ENCODE measurements around the gene TEFM.
"Not testable (repeated sequence)": the region's sequence is repeated elsewhere in the genome, so short reads cannot be mapped to it uniquely, and the experiment has no call there.

TEFM gene

DNA sequence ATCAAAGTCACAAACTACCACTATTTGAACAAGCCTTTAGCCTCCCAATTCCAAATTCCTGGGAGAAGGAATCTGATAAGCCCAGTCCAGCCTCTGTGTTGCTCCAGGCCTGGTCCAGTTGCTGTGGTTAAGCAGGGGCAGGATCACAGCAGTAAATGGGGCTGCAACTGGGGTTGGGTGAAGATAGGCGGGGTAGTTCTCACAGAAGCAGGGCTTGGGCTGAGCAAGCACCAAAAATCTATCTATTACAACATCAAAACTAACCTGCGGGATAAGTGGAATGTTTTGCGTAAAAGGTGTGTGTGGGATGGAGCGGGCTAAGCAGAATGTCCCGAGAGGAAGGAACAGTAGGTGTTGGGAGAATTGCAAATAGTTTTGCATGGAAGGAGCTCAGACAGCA lies 41.8 kb upstream of the TEFM start:
- no peak overlapping the region for H3K4me3 ChIP-seq (ENCODE audit: low read depth, low read length)
- H3K27ac ChIP-seq, result no peak overlapping the region
- no peak for DNase-seq
- H3K9me3 ChIP-seq (ENCODE audit: severe bottlenecking), result no peaks in the 10 kb centered on the region
- TF ChIP-seq, protein P1, sequence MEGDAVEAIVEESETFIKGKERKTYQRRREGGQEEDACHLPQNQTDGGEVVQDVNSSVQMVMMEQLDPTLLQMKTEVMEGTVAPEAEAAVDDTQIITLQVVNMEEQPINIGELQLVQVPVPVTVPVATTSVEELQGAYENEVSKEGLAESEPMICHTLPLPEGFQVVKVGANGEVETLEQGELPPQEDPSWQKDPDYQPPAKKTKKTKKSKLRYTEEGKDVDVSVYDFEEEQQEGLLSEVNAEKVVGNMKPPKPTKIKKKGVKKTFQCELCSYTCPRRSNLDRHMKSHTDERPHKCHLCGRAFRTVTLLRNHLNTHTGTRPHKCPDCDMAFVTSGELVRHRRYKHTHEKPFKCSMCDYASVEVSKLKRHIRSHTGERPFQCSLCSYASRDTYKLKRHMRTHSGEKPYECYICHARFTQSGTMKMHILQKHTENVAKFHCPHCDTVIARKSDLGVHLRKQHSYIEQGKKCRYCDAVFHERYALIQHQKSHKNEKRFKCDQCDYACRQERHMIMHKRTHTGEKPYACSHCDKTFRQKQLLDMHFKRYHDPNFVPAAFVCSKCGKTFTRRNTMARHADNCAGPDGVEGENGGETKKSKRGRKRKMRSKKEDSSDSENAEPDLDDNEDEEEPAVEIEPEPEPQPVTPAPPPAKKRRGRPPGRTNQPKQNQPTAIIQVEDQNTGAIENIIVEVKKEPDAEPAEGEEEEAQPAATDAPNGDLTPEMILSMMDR (IDR thresholded peaks at IDR 0.05; ENCODE audit: low read depth, low read length), result no peak
- no peaks in the 10 kb centered on the region for H3K36me3 ChIP-seq
- H3K27me3 ChIP-seq (ENCODE audit: insufficient read depth, low read depth, severe bottlenecking), result no peaks in the 10 kb centered on the region

DNA sequence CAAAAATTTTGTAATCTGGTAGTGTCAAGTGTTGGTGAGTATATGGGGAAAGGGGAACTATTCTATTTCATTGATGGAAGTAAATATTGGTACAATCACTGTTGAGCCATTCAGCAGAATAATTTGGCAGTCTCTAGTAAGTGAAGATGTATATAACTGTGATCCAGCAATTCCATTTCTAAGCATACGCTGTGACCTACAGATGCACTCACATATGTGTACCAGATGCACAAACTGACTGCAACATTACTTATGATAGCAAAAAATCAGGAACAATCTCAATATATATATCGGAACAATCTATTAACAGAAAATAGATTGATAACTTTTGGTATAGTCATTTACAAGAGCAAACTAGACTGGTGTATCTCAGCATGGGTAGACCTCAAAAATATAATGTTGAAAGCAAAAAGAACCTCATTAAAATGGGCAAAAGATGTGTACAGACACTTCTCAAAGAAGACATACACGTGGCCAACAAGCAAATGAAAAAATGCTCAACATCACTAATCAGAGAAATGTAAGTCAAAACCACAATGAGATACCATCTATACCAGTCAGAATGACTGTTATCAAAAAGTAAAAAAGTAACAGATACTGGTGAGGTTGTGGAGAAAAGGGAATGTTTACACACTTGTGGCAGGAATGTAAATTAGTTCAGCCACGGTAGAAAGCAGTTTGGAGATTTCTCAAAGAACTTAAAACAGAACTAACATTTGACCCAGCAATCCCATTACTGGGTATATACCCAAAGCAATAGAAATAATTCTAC lies 36.5 kb upstream of the TEFM start:
- Histone ChIP-seq H3K27me3 (ENCODE audit: insufficient read depth, low read depth, severe bottlenecking) (no peaks in the 10 kb centered on the region), H3K4me3 (ENCODE audit: low read depth, low read length) (no peak overlapping the region), H3K36me3 (no peaks in the 10 kb centered on the region), H3K27ac (no peak overlapping the region), H3K9me3 (ENCODE audit: severe bottlenecking) (no peaks in the 10 kb centered on the region)
- DNase-seq, result no peak
- TF ChIP-seq, protein P1 (IDR thresholded peaks at IDR 0.05; ENCODE audit: low read depth, low read length), result no peak

DNA sequence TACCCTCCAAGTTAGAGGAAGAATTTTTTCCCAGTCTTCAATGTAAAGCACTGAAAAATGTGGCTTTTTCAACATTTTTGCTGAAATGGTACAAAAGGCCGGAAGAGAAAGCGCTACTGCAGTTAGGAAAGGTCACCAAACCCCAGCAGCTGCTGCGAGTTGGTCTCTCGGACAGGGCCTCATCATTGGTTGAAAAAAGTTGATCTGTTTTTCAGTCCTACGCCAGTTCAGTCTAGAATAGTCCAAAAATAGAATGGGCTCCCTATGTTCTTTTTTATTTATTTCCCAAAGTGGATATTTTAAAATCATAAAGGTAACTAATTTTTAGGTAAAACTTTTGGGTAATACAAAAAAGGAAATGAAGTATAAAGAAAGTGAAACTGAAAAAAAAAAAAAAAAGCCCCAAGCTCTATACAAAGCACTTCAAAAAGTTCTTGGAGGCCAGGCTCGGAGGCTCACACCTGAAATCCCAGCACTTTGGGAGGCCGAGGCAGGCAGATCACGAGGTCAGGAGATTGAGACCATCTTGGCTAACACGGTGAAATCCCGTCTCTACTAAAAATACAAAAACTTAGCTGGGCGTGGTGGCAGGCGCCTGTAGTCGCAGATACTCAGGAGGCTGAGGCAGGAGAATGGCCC lies 33.1 kb upstream of the TEFM start:
- DNase-seq, result no peak
- no peak overlapping the region for H3K4me3 ChIP-seq (ENCODE audit: low read depth, low read length)
- TF ChIP-seq, protein P1 (IDR thresholded peaks at IDR 0.05; ENCODE audit: low read depth, low read length), result no peak

DNA sequence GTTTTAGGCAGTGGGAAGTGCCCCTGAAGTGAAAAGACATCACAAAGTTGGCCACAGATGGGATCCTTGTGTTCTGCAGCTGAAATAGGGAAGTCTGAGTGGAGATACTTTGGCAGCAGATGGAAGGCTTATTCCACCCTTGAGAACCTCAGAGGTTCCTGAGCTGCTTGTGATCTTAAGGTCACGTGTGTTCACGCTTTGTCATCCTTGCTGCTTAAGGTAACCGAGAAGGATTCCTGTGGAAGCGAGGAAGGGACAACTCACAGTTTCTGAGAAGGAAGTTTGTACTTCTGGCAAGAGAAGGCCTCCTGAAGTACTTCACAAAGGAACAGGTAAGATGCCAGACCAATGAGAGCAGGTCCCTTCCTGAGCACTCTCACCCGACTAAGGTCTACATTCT lies 27.9 kb upstream of the TEFM start:
- no peaks in the 10 kb centered on the region for H3K9me3 ChIP-seq (ENCODE audit: severe bottlenecking)
- TF ChIP-seq, protein P1 (IDR thresholded peaks at IDR 0.05; ENCODE audit: low read depth, low read length), result no peak
- DNase-seq, result no peak
- no peaks in the 10 kb centered on the region for H3K36me3 ChIP-seq
- no peak overlapping the region for H3K27ac ChIP-seq
- H3K4me3 ChIP-seq (ENCODE audit: low read depth, low read length), result no peak overlapping the region
- no peaks in the 10 kb centered on the region for H3K27me3 ChIP-seq (ENCODE audit: insufficient read depth, low read depth, severe bottlenecking)

More for the DNA sequence above, 33.1 kb upstream of the TEFM start:
- H3K27ac ChIP-seq, result no peak overlapping the region
- no peaks in the 10 kb centered on the region for H3K36me3 ChIP-seq
- no peaks in the 10 kb centered on the region for H3K27me3 ChIP-seq (ENCODE audit: insufficient read depth, low read depth, severe bottlenecking)
- no peaks in the 10 kb centered on the region for H3K9me3 ChIP-seq (ENCODE audit: severe bottlenecking)

GRCh38 chr17:30931582-30931981 lies 25.5 kb upstream of the TEFM start:
- not testable (repeated sequence) for H3K9me3 ChIP-seq (ENCODE audit: severe bottlenecking); H3K4me3 ChIP-seq (ENCODE audit: low read depth, low read length); DNase-seq; H3K27me3 ChIP-seq (ENCODE audit: insufficient read depth, low read depth, severe bottlenecking); H3K27ac ChIP-seq; H3K36me3 ChIP-seq

GRCh38 chr17:30930495-30930894 lies 24.5 kb upstream of the TEFM start:
- no peak overlapping the region for H3K4me3 ChIP-seq (ENCODE audit: low read depth, low read length)

GRCh38 chr17:30929861-30930260 lies 23.8 kb upstream of the TEFM start:
- not testable (repeated sequence) for H3K9me3 ChIP-seq (ENCODE audit: severe bottlenecking); H3K4me3 ChIP-seq (ENCODE audit: low read depth, low read length); DNase-seq; H3K36me3 ChIP-seq; H3K27me3 ChIP-seq (ENCODE audit: insufficient read depth, low read depth, severe bottlenecking); H3K27ac ChIP-seq

More at GRCh38 chr17:30930495-30930894, 24.5 kb upstream of the TEFM start:
- Histone ChIP-seq H3K27ac (no peak overlapping the region), H3K27me3 (ENCODE audit: insufficient read depth, low read depth, severe bottlenecking) (no peaks in the 10 kb centered on the region), H3K36me3 (no peaks in the 10 kb centered on the region), H3K9me3 (ENCODE audit: severe bottlenecking) (no peaks in the 10 kb centered on the region)
- TF ChIP-seq, protein P1 (IDR thresholded peaks at IDR 0.05; ENCODE audit: low read depth, low read length), result no peak
- DNase-seq, result no peak

All from WERI-Rb-1 (cell line).